SK-N-SH treated with all-trans-retinoic acid at 6 μM for 48 hours (cell line): ENCODE data around the gene ITIH1.

Experiments used
- CREB5 ChIP-seq: fragments of 250-450 bp; sonication (Bioruptor Pico); IDR thresholded peaks from 2 replicates; pipeline ENCODE4 v1.5.1; 2020; ENCODE audit warnings: low read depth, mild to moderate bottlenecking, moderate library complexity
- CSRNP3 ChIP-seq: fragments of 250-450 bp; sonication (Bioruptor Pico); IDR thresholded peaks from 2 replicates; pipeline ENCODE4 v1.5.1; 2021; ENCODE audit warnings: mild to moderate bottlenecking, moderate library complexity
- ESRRG ChIP-seq: fragments of 250-450 bp; sonication (Bioruptor Pico); IDR thresholded peaks from 2 replicates; pipeline ENCODE4 v1.6.1; 2021; ENCODE audit warnings: mild to moderate bottlenecking
- GLIS3 ChIP-seq: fragments of 250-450 bp; sonication (Bioruptor Pico); IDR thresholded peaks from 2 replicates; pipeline ENCODE4 v1.5.0; 2020; ENCODE audit warnings: mild to moderate bottlenecking, moderate library complexity
- ISL1 ChIP-seq: fragments of 250-450 bp; sonication (Bioruptor Pico); IDR thresholded peaks from 2 replicates; pipeline ENCODE4 v2.1.2; 2022; ENCODE audit warnings: mild to moderate bottlenecking, moderate library complexity
- OSR1 ChIP-seq: fragments of 250-450 bp; sonication (Bioruptor Pico); IDR thresholded peaks from 2 replicates; pipeline ENCODE4 v1.8.0; 2022; ENCODE audit warnings: moderate library complexity, mild to moderate bottlenecking, inconsistent platforms
- PATZ1 ChIP-seq: fragments of 250-450 bp; sonication (Bioruptor Pico); IDR thresholded peaks from 2 replicates; pipeline ENCODE4 v1.8.0; 2020; ENCODE audit warnings: mild to moderate bottlenecking, moderate library complexity, borderline replicate concordance
- RARB ChIP-seq: fragments of 250-450 bp; sonication (Bioruptor Pico); IDR thresholded peaks from 2 replicates; pipeline ENCODE4 v1.8.0; 2021; ENCODE audit warnings: mild to moderate bottlenecking, moderate library complexity
- SNAI2 ChIP-seq: fragments of 250-450 bp; sonication (Bioruptor Pico); IDR thresholded peaks from 2 replicates; pipeline ENCODE4 v1.5.0; 2020; ENCODE audit warnings: mild to moderate bottlenecking, moderate library complexity
- TCF4 ChIP-seq: fragments of 250-450 bp; sonication (Bioruptor Pico); IDR thresholded peaks from 2 replicates; pipeline ENCODE4 v1.8.0; 2021; ENCODE audit warnings: mild to moderate bottlenecking, moderate library complexity, borderline replicate concordance
- ZFP3 ChIP-seq: fragments of 250-450 bp; sonication (Bioruptor Pico); IDR thresholded peaks from 2 replicates; pipeline ENCODE4 v1.5.0; 2020; ENCODE audit warnings: mild to moderate bottlenecking, moderate library complexity
- ZFP30 ChIP-seq: fragments of 450-650 bp; formaldehyde crosslinking; IDR thresholded peaks from 2 replicates; pipeline ENCODE4 v1.5.0; 2022; ENCODE audit warnings: mild to moderate bottlenecking, moderate library complexity

GRCh38 chr3:52822363-52822762 lies 45.0 kb downstream of the ITIH1 start:
- TF ChIP-seq ZFP3 (no peak), GLIS3 (no peak), SNAI2 (CRISPR knock-in tag) (no peak), TCF4 (CRISPR knock-in tag) (no peak), CREB5 (no peak), ESRRG (CRISPR knock-in tag) (no peak), PATZ1 (CRISPR knock-in tag) (no peak), ISL1 (no peak), RARB (CRISPR knock-in tag) (no peak), CSRNP3 (CRISPR knock-in tag) (no peak), ZFP30 (CRISPR knock-in tag) (no peak), OSR1 (no peak)
